Stimulated activated naive B cell treated with anti-CD40 and anti-IgM and Interleukin-4, amounts not matched to agents 10 μg/mL and 1 μg/mL and 100 μg/mL, for 72 hours (primary cell): ENCODE data around the gene LRRC37A.
A peak's percentile ranks its signal among the peaks of the same experiment; 100 is the strongest.
"Not testable (repeated sequence)": the region's sequence is repeated elsewhere in the genome, so short reads cannot be mapped to it uniquely, and the experiment has no call there.

Experiments
- ATAC-seq, 2 donors: fragments of 150-1000 bp; cut with Tn5 transposase; replicated peaks; 2 replicates each; pipeline ENCODE4 v1.10.0; 2021; ENCODE audit warnings: moderate library complexity in 1 of 2
- DNase-seq: peaks from one replicate; pipeline ENCODE4 v3.0.0; 2021
- H3K27ac Mint-ChIP-seq: one replicate; pipeline ENCODE4 v1.8.0; 2022; ENCODE audit warnings: mild to moderate bottlenecking, mixed read lengths
- H3K27me3 Mint-ChIP-seq, 2 donors: one replicate each; pipeline ENCODE4 v1.8.0; 2022; ENCODE audit warnings: mixed read lengths in 2 of 2
- H3K36me3 Mint-ChIP-seq, 2 donors: one replicate each; pipeline ENCODE4 v1.8.0; 2022; ENCODE audit warnings: mixed read lengths in 2 of 2, mild to moderate bottlenecking in 1 of 2
- H3K4me1 Mint-ChIP-seq, 2 donors: one replicate each; pipeline ENCODE4 v1.8.0; 2022; ENCODE audit warnings: mixed read lengths in 2 of 2, mild to moderate bottlenecking in 1 of 2
- H3K4me3 Mint-ChIP-seq, 2 donors: one replicate each; pipeline ENCODE4 v1.8.0; 2022; ENCODE audit warnings: mild to moderate bottlenecking in 2 of 2, mixed read lengths in 2 of 2, moderate library complexity in 1 of 2
- H3K9me3 Mint-ChIP-seq, 2 donors: one replicate each; pipeline ENCODE4 v1.8.0; 2022; ENCODE audit warnings: mixed read lengths in 2 of 2, mild to moderate bottlenecking in 1 of 2

LRRC37A gene

DNA sequence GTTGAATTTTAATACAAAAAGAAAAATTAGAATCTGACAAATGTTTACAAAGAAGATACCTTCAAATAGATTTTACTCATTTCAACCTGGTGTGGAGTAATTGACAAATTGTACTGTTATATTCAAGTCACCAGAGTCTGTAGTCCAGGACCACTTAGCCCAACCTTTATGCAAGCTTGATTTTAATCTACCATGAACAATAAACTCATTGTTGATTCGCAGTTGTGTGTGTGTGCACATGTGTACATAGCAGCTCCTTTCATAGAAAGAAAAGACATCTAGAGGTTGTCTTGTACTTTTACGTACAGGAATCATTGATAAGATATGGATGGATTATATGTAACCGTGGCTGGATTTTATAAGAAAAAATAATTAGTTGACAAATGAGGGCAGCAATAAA is 20.7 kb upstream of the LRRC37A start:
- Mint-ChIP-seq H3K27me3 (peaks cover 0 to 6% of the 10 kb centered on the region in 2 donors), H3K36me3 (no peaks in the 10 kb centered on the region), H3K4me3 (no peak overlapping the region), H3K27ac (no peak overlapping the region), H3K4me1 (no peaks in the 10 kb centered on the region), H3K9me3 (no peaks in the 10 kb centered on the region)
- ATAC-seq: no peak
- no peak for DNase-seq

DNA sequence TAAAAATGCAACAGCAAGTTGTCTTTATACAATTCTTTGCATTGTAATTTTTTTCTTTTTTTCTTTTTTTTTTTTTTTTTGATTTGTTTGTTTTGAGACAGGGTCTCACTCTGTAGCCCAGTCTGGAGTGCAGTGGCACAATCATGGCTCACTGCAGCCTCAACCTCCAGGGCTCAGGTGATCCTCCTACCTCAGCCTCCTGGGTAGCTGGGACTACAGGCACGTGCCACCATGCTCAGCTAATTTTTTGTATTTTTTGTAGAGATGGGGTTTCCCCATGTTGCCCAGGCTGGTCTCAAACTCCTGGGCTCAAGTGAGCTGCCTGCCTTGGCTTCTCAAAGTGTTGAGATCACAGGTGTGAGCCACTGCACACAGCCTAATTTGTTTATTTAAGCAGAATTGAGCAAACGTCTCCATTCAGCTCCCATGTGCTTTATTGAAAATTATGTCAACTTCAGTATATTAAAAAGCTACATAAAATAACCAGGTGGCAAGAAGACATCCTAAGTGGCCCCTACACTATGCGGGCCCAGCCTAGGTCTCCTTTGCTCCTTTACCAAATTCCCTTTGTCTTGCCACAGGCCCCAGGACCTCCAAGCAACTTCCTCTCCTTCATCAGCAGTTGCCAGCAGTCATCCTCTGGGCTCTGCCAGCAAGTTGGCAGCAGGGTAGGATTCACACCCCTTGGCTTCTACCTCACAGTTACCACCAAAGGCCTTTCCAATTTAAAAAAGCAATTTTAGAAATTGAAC is 18.0 kb upstream of the LRRC37A start:
- H3K4me3 Mint-ChIP-seq, H3K27ac Mint-ChIP-seq, H3K9me3 Mint-ChIP-seq, DNase-seq, H3K27me3 Mint-ChIP-seq, H3K36me3 Mint-ChIP-seq, ATAC-seq, H3K4me1 Mint-ChIP-seq: not testable (repeated sequence)

DNA sequence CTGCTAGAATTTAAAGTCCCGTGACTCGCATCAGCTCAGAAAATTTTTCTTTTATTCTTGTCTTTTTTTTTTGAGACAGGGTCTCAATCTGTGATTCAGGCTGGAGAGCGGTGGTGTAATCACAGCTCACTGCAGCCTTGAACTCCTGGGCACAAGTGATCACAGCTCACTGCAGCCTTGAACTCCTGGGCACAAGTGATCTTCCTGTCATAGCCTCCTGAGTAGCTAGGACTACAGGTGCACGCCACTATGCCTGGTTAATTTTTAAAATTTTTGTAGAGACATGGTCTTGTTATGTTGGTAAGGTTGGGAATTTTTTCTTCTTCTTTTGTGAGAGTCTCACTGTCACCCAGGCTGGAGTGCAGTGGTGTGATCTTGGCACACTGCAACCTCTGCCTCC is 13.6 kb upstream of the LRRC37A start:
- DNase-seq, H3K9me3 Mint-ChIP-seq, ATAC-seq, H3K4me3 Mint-ChIP-seq, H3K27me3 Mint-ChIP-seq, H3K27ac Mint-ChIP-seq, H3K36me3 Mint-ChIP-seq, H3K4me1 Mint-ChIP-seq: not testable (repeated sequence)

DNA sequence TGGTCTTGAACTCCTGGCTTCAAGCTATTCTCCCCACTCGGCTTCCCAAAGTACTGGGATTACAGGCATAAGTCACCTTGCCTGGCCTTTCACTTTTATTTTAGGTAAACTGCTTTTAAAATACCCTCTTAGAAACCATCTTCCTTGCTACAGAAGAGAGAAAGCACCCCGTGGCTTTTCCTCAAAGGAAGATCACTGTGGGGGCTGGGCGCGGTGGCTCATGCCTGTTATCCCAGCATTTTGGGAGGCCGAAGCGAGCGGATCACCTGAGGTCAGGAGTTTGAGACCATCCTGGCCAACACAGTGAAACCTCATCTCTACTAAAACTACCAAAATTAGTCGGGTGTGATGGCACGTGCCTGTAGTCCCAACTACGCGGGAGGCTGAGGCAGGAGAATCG is 12.3 kb upstream of the LRRC37A start:
- H3K27me3 Mint-ChIP-seq, H3K4me1 Mint-ChIP-seq, H3K4me3 Mint-ChIP-seq, H3K9me3 Mint-ChIP-seq, ATAC-seq, H3K27ac Mint-ChIP-seq, H3K36me3 Mint-ChIP-seq, DNase-seq: not testable (repeated sequence)

DNA sequence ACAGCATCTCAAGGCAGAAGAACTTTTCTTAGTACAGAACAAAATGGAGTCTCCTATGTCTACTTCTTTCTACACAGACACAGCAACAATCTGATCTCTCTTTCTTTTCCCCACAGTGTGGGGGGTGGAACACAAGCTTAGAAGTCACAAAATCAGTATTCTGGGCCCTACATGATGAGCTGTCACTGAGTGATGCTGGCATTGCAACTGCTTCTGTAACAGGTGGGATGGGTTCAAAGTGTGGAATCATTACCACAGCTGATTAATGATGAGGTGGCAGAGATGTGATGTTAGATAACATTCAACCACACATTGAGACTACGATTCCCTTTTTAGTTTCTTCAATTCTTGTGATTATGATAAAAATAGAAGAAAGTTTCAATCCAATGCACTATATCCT is 10.5 kb upstream of the LRRC37A start:
- not testable (repeated sequence) for ATAC-seq, H3K4me3 Mint-ChIP-seq, H3K36me3 Mint-ChIP-seq, H3K9me3 Mint-ChIP-seq, H3K4me1 Mint-ChIP-seq, H3K27me3 Mint-ChIP-seq, DNase-seq, H3K27ac Mint-ChIP-seq

DNA sequence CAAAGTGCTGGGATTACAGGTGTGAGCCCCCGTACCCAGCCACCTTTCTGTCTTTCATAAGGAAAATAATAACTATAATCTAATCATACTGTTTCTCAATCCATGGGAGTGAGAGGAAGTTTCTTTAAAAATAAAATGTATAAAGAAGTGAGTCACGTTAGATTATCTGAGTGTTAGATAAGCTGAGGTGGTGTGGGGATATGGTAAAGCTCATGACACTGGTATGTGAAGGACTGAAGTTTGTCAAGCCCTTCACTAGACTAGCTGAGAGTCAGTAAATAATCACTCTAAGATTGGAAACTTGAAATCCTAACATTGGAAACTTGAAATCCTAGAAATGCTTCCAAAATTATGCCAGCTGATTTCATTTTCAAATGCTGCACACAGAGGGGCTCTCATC is 9.4 kb upstream of the LRRC37A start:
- not testable (repeated sequence) for H3K9me3 Mint-ChIP-seq, DNase-seq, H3K27me3 Mint-ChIP-seq, H3K36me3 Mint-ChIP-seq, H3K4me3 Mint-ChIP-seq, ATAC-seq, H3K27ac Mint-ChIP-seq
- peaks cover 9 to 11% of the 10 kb centered on the region in 2 donors for H3K4me1 Mint-ChIP-seq

DNA sequence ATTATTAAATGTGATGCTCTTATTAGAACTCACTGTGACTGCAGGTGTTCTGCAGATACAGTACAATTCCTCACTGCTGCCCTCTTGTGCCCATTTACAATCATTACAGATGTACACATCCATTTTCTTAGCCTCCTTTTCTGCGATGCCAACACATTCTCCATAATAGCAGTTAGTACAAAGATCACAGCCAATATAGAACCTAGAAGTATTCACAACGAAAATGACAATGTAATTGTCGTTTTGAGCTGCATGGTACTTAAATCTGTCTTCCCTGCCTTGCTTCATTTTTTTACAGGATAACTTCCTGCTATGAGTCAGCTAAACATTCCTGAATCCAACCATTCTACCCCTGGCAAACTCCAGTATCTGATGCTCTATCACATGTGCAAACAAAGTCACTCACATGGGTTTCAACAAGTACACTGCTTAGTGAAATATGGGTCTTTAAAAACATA is 8.1 kb upstream of the LRRC37A start:
- not testable (repeated sequence) for H3K9me3 Mint-ChIP-seq, H3K4me3 Mint-ChIP-seq, H3K36me3 Mint-ChIP-seq, H3K27me3 Mint-ChIP-seq, H3K27ac Mint-ChIP-seq
- peaks cover 21 to 23% of the 10 kb centered on the region in 2 donors for H3K4me1 Mint-ChIP-seq
- DNase-seq: peak; percentile 52
- ATAC-seq: peak; percentile 41 to 44

DNA sequence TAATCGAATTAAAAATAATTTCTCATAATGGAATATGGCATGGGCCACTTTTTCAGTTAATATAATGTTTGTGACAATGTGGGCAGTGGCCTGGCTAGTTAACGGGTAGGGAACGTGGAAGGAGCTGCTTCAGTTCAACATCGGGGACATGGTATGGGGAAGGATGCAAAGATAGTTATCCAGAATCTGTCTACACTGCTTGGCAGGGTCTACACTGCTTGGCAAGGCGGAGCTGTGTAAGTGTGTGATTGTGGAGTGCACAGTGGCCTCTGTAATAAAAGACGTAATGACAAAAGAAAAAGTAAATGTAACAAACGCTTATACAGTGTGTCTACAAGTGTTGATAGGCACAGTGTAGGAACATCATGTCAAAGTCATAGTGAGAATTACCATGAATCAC is 7.3 kb upstream of the LRRC37A start:
- not testable (repeated sequence) for H3K36me3 Mint-ChIP-seq, ATAC-seq, H3K27ac Mint-ChIP-seq, H3K4me3 Mint-ChIP-seq, H3K27me3 Mint-ChIP-seq, DNase-seq, H3K9me3 Mint-ChIP-seq
- H3K4me1 Mint-ChIP-seq: peaks cover 21 to 23% of the 10 kb centered on the region in 2 donors

DNA sequence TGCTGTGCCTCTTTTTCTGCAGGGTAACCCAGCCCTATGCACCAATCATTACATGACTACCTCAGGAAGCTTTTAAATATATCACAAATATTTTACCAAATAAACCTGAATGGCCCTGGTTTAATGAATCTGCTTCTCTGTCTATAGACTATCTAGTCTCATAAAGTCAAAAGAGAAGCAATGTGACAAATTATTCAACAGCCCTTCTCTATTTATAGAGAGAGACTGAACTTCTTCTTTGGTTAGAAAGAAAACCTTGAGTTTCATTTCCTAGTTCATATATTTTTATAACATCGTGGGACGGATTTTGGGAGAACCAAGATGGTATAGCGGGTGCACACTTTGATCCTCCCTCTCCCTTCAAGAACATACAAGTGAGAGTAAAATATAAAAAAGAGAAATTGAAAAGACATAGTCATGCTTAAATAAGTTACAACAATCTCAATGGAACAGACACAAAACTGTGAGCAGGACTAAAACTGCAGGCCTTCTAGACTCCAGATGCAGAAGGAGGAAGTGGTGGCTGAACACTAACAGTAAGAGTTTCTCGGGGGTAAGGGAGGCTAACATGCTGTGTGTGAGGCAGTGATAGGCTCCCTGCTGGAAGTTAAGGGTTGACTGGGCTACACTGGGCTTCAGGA is 3.9 kb upstream of the LRRC37A start:
- Mint-ChIP-seq H3K27ac (peak overlapping the region; percentile 95), H3K4me3 (peak overlapping the region; percentile 75 to 77), H3K4me1 (peaks cover 21 to 23% of the 10 kb centered on the region in 2 donors)
- not testable (repeated sequence) for H3K36me3 Mint-ChIP-seq, H3K9me3 Mint-ChIP-seq, H3K27me3 Mint-ChIP-seq
- peak; percentile 99 for ATAC-seq
- DNase-seq: peak; percentile 65

DNA sequence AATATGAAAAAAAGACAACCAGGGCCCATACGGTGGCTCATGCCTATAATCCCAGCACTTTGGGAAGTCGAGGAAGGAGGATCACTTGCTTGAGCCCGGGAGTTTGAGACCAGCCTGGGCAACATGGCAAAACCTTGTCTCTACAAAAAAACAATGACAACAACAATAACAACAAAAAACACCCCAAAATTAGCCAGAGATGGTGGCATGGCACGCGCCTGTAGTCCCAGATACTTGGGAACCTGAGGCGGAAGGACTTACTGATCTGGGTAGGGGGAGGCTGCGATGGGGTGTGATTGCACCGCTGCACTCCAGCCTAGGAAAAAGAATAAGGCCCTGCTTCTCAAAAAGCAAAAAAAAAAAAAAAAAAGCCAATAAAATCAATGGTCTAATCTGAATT is 3.3 kb upstream of the LRRC37A start:
- H3K4me1 Mint-ChIP-seq: peaks cover 21% of the 10 kb centered on the region in 2 donors
- H3K36me3 Mint-ChIP-seq, DNase-seq, H3K9me3 Mint-ChIP-seq, ATAC-seq, H3K27me3 Mint-ChIP-seq: not testable (repeated sequence)
- H3K4me3 Mint-ChIP-seq: peak overlapping the region; percentile 75 to 77
- peak overlapping the region; percentile 95 for H3K27ac Mint-ChIP-seq

DNA sequence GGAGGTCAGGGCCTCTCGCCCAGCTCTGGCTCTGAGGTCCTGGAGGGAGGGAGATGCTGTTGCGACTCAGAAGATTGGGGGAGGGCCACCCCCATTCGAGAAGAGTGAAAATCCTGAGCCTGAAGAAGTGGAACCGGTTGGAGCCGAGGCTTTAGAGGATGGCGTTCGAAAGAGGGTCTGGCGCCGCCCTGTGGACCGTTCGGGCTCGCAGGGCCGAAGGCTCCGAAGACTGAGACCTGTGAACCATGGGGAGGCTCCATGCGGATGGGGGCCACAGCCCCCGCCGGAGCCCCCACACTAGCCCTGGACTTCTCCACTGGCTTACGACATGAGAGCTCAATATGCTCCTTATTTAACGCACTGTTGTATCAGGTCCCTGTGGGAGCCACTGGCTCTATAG is 46.3 kb downstream of the LRRC37A start:
- H3K4me1 Mint-ChIP-seq, DNase-seq, H3K4me3 Mint-ChIP-seq, H3K9me3 Mint-ChIP-seq, ATAC-seq, H3K36me3 Mint-ChIP-seq, H3K27me3 Mint-ChIP-seq, H3K27ac Mint-ChIP-seq: not testable (repeated sequence)

DNA sequence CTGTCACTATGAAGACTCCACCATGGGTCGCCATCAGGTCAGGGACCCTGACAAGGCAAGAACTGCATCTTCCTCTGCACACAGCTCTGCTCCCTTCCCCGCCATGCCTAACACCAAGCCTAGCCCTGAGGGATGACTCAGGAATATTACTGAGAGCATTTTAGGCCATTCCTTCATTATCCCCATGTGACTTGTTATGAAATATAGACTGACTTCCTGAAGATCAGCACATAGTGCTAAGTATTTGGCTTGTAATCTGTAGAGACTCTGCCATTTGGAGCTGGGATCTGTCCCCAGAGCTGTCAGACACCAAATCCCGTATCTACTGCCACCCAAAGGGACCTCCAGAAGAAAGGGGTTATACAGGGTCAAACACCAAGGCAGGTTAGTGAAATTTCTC is 47.2 kb downstream of the LRRC37A start:
- not testable (repeated sequence) for DNase-seq, H3K36me3 Mint-ChIP-seq, H3K27me3 Mint-ChIP-seq, H3K4me3 Mint-ChIP-seq, H3K9me3 Mint-ChIP-seq, ATAC-seq, H3K27ac Mint-ChIP-seq, H3K4me1 Mint-ChIP-seq

DNA sequence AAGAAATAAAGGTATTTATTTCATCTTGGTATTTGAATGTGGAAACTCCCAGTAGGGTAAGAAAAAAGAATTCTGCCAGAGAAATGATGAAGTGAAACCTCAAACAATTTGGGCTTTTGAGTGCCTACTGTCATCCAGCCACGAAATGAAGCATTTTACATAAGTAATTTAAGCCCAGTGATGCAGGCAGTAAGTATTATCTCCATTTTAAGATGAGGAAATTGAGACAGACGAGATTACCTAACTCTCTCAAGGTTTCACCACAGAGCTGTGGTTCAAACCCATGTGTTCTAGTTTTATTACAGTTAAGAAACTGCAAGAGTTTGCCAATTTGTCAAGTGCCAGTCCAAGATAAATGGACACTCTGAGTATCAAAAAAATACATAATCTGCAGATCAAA is 53.4 kb downstream of the LRRC37A start:
- not testable (repeated sequence) for H3K27ac Mint-ChIP-seq, H3K36me3 Mint-ChIP-seq, DNase-seq, H3K9me3 Mint-ChIP-seq, H3K4me1 Mint-ChIP-seq, H3K27me3 Mint-ChIP-seq, H3K4me3 Mint-ChIP-seq
- peak; percentile 97 to 98 for ATAC-seq

DNA sequence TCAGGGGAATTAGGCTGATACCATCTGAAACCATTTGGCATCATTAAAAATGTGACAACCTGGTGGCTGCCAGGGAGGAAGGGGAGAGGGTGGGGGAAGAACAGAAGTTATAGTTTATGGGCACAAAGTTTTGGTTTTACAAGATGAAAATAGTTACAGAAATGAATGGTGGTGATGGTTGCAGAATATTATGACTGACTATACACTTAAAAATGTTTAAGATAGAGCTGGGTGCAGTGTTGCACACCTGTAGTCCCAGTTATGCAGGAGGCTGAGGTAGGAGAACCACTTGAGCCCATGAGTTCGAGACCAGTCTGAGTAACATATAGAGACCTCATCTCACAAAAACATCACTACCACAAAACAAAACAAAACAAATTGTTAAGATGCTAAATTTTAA is 54.1 kb downstream of the LRRC37A start:
- not testable (repeated sequence) for H3K27ac Mint-ChIP-seq, H3K4me3 Mint-ChIP-seq, H3K27me3 Mint-ChIP-seq, H3K4me1 Mint-ChIP-seq, H3K9me3 Mint-ChIP-seq, H3K36me3 Mint-ChIP-seq, DNase-seq
- peak in 1 of 2 donors; percentile 31 for ATAC-seq

DNA sequence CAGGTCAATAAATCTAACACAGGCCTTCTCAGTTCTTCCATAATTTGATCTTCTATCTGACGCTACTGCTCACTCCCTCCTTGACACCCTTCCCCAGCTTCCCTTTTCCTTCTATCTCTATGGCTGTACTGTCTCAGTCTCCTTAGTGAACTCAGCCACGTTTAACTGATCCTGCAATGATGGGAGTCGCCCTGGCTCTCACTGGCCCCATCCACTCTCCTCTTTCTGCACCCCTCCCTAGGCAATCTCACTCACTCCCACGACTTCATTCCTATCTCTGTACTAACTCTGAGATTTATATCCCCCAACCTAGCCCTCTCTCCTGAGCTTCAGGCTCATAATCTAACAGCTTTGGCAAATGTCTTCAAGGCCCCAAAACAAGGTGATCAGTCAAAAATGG is 58.9 kb downstream of the LRRC37A start:
- not testable (repeated sequence) for H3K27me3 Mint-ChIP-seq, DNase-seq, H3K4me3 Mint-ChIP-seq, H3K27ac Mint-ChIP-seq, H3K4me1 Mint-ChIP-seq, H3K36me3 Mint-ChIP-seq, H3K9me3 Mint-ChIP-seq, ATAC-seq
